OCI-LY1 (cell line): ENCODE results near the gene UTS2R.

Source experiments
- H2AFZ ChIP-seq: fragments of 200-600 bp; sonication (generic), shearing (Covaris generic); 2 replicates; pipeline ENCODE4 v1.6.0; 2014; ENCODE audit warnings: antibody characterized with exemption, mild to moderate bottlenecking, low read length
- H3F3A ChIP-seq: fragments of 200-600 bp; sonication (generic), shearing (Covaris generic); 2 replicates; pipeline ENCODE4 v1.6.0; 2014; ENCODE audit warnings: mild to moderate bottlenecking, antibody characterized with exemption, low read length, moderate library complexity; ENCODE audit not compliant: insufficient read depth
- H3K27ac ChIP-seq: fragments of 200-600 bp; sonication (generic); 2 replicates; pipeline ENCODE4 v1.5.1; 2014; ENCODE audit warnings: low read length, mixed run types, mild to moderate bottlenecking, low read depth; ENCODE audit not compliant: poor library complexity, severe bottlenecking
- H3K27me3 ChIP-seq: fragments of 200-600 bp; sonication (generic); 2 replicates; pipeline ENCODE4 v1.6.0; 2014; ENCODE audit warnings: antibody characterized with exemption, mild to moderate bottlenecking, low read length, moderate library complexity; ENCODE audit not compliant: insufficient read depth
- H3K36me3 ChIP-seq: fragments of 200-600 bp; sonication (generic); 2 replicates; pipeline ENCODE4 v1.6.1; 2014; ENCODE audit warnings: mild to moderate bottlenecking, antibody characterized with exemption, low read length, moderate library complexity, mixed read lengths; ENCODE audit not compliant: insufficient read depth
- H3K4me1 ChIP-seq: fragments of 200-600 bp; sonication (generic); 2 replicates; pipeline ENCODE4 v1.5.1; 2014; ENCODE audit warnings: mild to moderate bottlenecking, low read length, moderate library complexity; ENCODE audit not compliant: insufficient read depth, severe bottlenecking
- H3K4me2 ChIP-seq: fragments of 200-600 bp; sonication (generic), shearing (Covaris generic); 2 replicates; pipeline ENCODE4 v1.6.1; 2014; ENCODE audit warnings: low read length
- H3K4me3 ChIP-seq: fragments of 200-600 bp; sonication (generic); 2 replicates; pipeline ENCODE4 v1.5.1; 2014; ENCODE audit warnings: low read length, low read depth, mild to moderate bottlenecking, mixed read lengths; ENCODE audit not compliant: poor library complexity, severe bottlenecking
- H3K79me2 ChIP-seq: fragments of 200-600 bp; shearing (Covaris generic); 2 replicates; pipeline ENCODE4 v1.6.1; 2016; ENCODE audit warnings: mixed run types, low read length, mixed read lengths; ENCODE audit not compliant: insufficient read depth
- H3K9ac ChIP-seq: fragments of 200-600 bp; sonication (generic), shearing (Covaris generic); 2 replicates; pipeline ENCODE4 v1.6.1; 2014; ENCODE audit warnings: mild to moderate bottlenecking, low read length, mixed read lengths
- H3K9me2 ChIP-seq: fragments of 200-600 bp; sonication (generic), shearing (Covaris generic); 2 replicates; pipeline ENCODE4 v1.6.1; 2014; ENCODE audit warnings: low read depth, mild to moderate bottlenecking, low read length, mixed read lengths
- H3K9me3 ChIP-seq: fragments of 200-600 bp; shearing (Covaris generic); 2 replicates; pipeline ENCODE4 v1.6.1; 2014; ENCODE audit warnings: low read length, mixed read lengths
- H4K20me1 ChIP-seq: fragments of 200-600 bp; sonication (generic), shearing (Covaris generic); 2 replicates; pipeline ENCODE4 v1.6.0; 2016; ENCODE audit warnings: mild to moderate bottlenecking, low read length; ENCODE audit not compliant: insufficient read depth
- EZH2 ChIP-seq: fragments of 200-600 bp; sonication (generic), shearing (Covaris generic); IDR thresholded peaks from 2 replicates; pipeline ENCODE4 v1.8.0; 2017; ENCODE audit warnings: borderline replicate concordance, mixed run types, mild to moderate bottlenecking, antibody characterized with exemption, low read length, moderate library complexity, mixed read lengths
- TF ChIP-seq, protein P1 (sequence below): fragments of 200-600 bp; sonication (generic), shearing (Covaris generic); IDR thresholded peaks from 2 replicates; pipeline ENCODE4 v1.5.1; 2017; ENCODE audit warnings: mild to moderate bottlenecking, antibody characterized with exemption, low read length, moderate library complexity, mixed read lengths

Gene UTS2R

GRCh38 chr17:82400206-82400605, 28.6 kb downstream of the UTS2R start:
- TF ChIP-seq, protein P1, sequence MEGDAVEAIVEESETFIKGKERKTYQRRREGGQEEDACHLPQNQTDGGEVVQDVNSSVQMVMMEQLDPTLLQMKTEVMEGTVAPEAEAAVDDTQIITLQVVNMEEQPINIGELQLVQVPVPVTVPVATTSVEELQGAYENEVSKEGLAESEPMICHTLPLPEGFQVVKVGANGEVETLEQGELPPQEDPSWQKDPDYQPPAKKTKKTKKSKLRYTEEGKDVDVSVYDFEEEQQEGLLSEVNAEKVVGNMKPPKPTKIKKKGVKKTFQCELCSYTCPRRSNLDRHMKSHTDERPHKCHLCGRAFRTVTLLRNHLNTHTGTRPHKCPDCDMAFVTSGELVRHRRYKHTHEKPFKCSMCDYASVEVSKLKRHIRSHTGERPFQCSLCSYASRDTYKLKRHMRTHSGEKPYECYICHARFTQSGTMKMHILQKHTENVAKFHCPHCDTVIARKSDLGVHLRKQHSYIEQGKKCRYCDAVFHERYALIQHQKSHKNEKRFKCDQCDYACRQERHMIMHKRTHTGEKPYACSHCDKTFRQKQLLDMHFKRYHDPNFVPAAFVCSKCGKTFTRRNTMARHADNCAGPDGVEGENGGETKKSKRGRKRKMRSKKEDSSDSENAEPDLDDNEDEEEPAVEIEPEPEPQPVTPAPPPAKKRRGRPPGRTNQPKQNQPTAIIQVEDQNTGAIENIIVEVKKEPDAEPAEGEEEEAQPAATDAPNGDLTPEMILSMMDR, result no peak
- no peak for TF ChIP-seq EZH2
- H3K79me2 ChIP-seq, result no peaks in the 10 kb centered on the region
- no peak overlapping the region for H3K4me2 ChIP-seq
- no peaks in the 10 kb centered on the region for H3K27me3 ChIP-seq
- H3K27ac ChIP-seq, result no peak overlapping the region
- no peaks in the 10 kb centered on the region for H3K9me2 ChIP-seq
- H3K4me3 ChIP-seq, result no peak overlapping the region
- H4K20me1 ChIP-seq, result no peaks in the 10 kb centered on the region
- H3K4me1 ChIP-seq, result peaks cover 9% of the 10 kb centered on the region
- H3K9ac ChIP-seq, result no peak overlapping the region
- no peaks in the 10 kb centered on the region for H3F3A ChIP-seq
- H3K9me3 ChIP-seq, result no peaks in the 10 kb centered on the region
- no peak overlapping the region for H2AFZ ChIP-seq
- H3K36me3 ChIP-seq, result peaks cover 13% of the 10 kb centered on the region

- no peaks in the 10 kb centered on the region for H3K9me3 ChIP-seq
- H3F3A ChIP-seq, result no peaks in the 10 kb centered on the region
- H3K27ac ChIP-seq, result no peak overlapping the region
- no peaks in the 10 kb centered on the region for H4K20me1 ChIP-seq
- TF ChIP-seq, protein P1, result no peak
- no peak for TF ChIP-seq EZH2
- H3K9me2 ChIP-seq, result no peaks in the 10 kb centered on the region
- H3K36me3 ChIP-seq, result peaks cover 13% of the 10 kb centered on the region
- H3K27me3 ChIP-seq, result no peaks in the 10 kb centered on the region
- H3K79me2 ChIP-seq, result no peaks in the 10 kb centered on the region
- no peak overlapping the region for H3K9ac ChIP-seq
- H3K4me1 ChIP-seq, result peaks cover 9% of the 10 kb centered on the region
- no peak overlapping the region for H3K4me3 ChIP-seq
- H2AFZ ChIP-seq, result no peak overlapping the region
- peak overlapping the region; percentile 63 for H3K4me2 ChIP-seq
These were observed 29.3 kb downstream of the UTS2R start for GRCh38 chr17:82400830-82401229.

DNA sequence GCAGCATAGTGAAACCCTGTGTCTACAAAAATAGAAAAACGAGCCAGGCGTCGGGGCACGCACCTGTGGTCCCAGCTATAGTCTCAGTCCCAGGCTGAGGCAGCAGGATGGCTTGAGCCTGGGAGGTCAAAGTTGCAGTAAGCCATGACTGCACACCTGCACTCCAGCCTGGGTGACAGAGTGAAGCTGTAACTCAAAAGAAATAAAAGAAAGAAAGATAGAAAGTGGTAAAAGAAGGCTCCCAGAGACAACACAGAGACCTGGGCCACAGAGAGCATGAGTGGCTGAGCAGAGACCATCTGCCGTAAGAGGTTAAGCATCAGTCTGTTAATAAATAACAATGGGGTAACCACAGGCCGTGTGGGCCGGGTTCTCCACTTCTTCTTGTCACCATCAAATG, 31.3 kb downstream of the UTS2R start:
- Histone ChIP-seq H3K27ac (peak overlapping the region; percentile 44), H3K9me3 (no peaks in the 10 kb centered on the region), H3K9ac (no peak overlapping the region), H3K9me2 (no peaks in the 10 kb centered on the region), H3K27me3 (no peaks in the 10 kb centered on the region), H3K4me3 (no peak overlapping the region), H2AFZ (no peak overlapping the region), H3K4me2 (no peak overlapping the region), H3F3A (no peaks in the 10 kb centered on the region), H3K79me2 (no peaks in the 10 kb centered on the region), H4K20me1 (no peaks in the 10 kb centered on the region), H3K36me3 (peaks cover 13% of the 10 kb centered on the region), H3K4me1 (peaks cover 9% of the 10 kb centered on the region)
- TF ChIP-seq, protein P1, result no peak
- no peak for TF ChIP-seq EZH2
